CD14-positive monocyte (primary cell): ENCODE data around the gene KDF1. TPM values are rescaled to one million over a fixed set of nuclear protein-coding genes. Genes with fewer than 3 reads are reported as not detected.

Experiments
- DNase-seq, 3 donors: peaks; one replicate each; pipeline ENCODE4 v3.0.0-alpha.2; 2011 to 2022
- H2AFZ ChIP-seq: 2 replicates; pipeline ENCODE4 v1.6.0; 2012; ENCODE audit warnings: mild to moderate bottlenecking, low read depth, low read length, inconsistent platforms; ENCODE audit not compliant: insufficient read depth, poor library complexity, severe bottlenecking
- H3K27ac ChIP-seq, 2 donors: 1 replicate in 1 of 2; 2 replicates in 1 of 2; pipeline ENCODE4 v1.5.1; 2012 to 2013; ENCODE audit warnings: low read length in 2 of 2, control low read depth in 1 of 2, inconsistent platforms in 1 of 2, low read depth in 1 of 2, mild to moderate bottlenecking in 1 of 2
- H3K27me3 ChIP-seq, 2 donors: one replicate each; pipeline versions ENCODE4 v1.6.0 to v1.6.1; 2011 to 2013; ENCODE audit warnings: low read length in 2 of 2; ENCODE audit not compliant: control insufficient read depth in 2 of 2, insufficient read depth in 2 of 2
- H3K36me3 ChIP-seq, 2 donors: replicated peaks in 1 of 2; 1 replicate in 1 of 2; 2 replicates in 1 of 2; pipeline versions ENCODE4 v1.5.1 to v1.6.1; 2012 to 2013; ENCODE audit warnings: low read length in 2 of 2, control low read depth in 1 of 2, inconsistent platforms in 1 of 2, mild to moderate bottlenecking in 1 of 2; ENCODE audit not compliant: insufficient read depth in 2 of 2, control insufficient read depth in 1 of 2
- H3K4me1 ChIP-seq, 2 donors: 1 replicate in 1 of 2; 2 replicates in 1 of 2; pipeline versions ENCODE4 v1.5.1 to v1.6.1; 2012 to 2013; ENCODE audit warnings: low read length in 2 of 2, control low read depth in 1 of 2, inconsistent platforms in 1 of 2, mild to moderate bottlenecking in 1 of 2, moderate library complexity in 1 of 2; ENCODE audit not compliant: insufficient read depth in 2 of 2, control insufficient read depth in 1 of 2
- H3K4me2 ChIP-seq: replicated peaks from 2 replicates; pipeline ENCODE3; 2012; ENCODE audit warnings: low read length, moderate library complexity, mild to moderate bottlenecking; ENCODE audit not compliant: poor library complexity, severe bottlenecking; ENCODE audit errors: extremely low read depth
- H3K4me3 ChIP-seq, 3 experiments: fragments of 200-600 bp in 1 of 3; sonication (generic) in 1 of 3; replicated peaks in 1 of 3; 1 replicate in 2 of 3; 2 replicates in 1 of 3; pipeline ENCODE4 v1.5.1; 2011 to 2013; ENCODE audit warnings: low read length in 3 of 3, mild to moderate bottlenecking in 3 of 3, control low read depth in 2 of 3, low read depth in 2 of 3, inconsistent platforms in 1 of 3, moderate library complexity in 1 of 3
- H3K79me2 ChIP-seq: 2 replicates; pipeline ENCODE4 v1.6.0; 2012; ENCODE audit warnings: mild to moderate bottlenecking, control low read depth, inconsistent platforms, low read length, moderate library complexity; ENCODE audit not compliant: insufficient read depth
- H3K9ac ChIP-seq: 2 replicates; pipeline ENCODE4 v1.6.0; 2017; ENCODE audit warnings: low read length, mild to moderate bottlenecking; ENCODE audit not compliant: insufficient read depth, poor library complexity, severe bottlenecking
- H3K9me3 ChIP-seq, 2 donors: replicated peaks in 1 of 2; 1 replicate in 1 of 2; 2 replicates in 1 of 2; pipeline versions ENCODE4 v1.5.1 to v1.6.1; 2012 to 2013; ENCODE audit warnings: low read length in 2 of 2, control low read depth in 1 of 2; ENCODE audit not compliant: control insufficient read depth in 1 of 2, insufficient read depth in 1 of 2
- H4K20me1 ChIP-seq: 2 replicates; pipeline ENCODE4 v1.6.0; 2012; ENCODE audit warnings: mild to moderate bottlenecking, low read length, control low read depth, moderate library complexity; ENCODE audit not compliant: insufficient read depth
- H3K27ac Mint-ChIP-seq, 7 donors: one replicate each; pipeline ENCODE4 v1.8.0; 2020; ENCODE audit warnings: mild to moderate bottlenecking in 7 of 7, mixed read lengths in 7 of 7, moderate library complexity in 6 of 7, inconsistent platforms in 2 of 7
- H3K27me3 Mint-ChIP-seq, 3 donors: one replicate each; pipeline ENCODE4 v1.8.0; 2021 to 2022; ENCODE audit warnings: low read depth in 3 of 3, mild to moderate bottlenecking in 3 of 3, mixed read lengths in 3 of 3, moderate library complexity in 3 of 3, inconsistent platforms in 1 of 3
- H3K36me3 Mint-ChIP-seq, 2 donors: one replicate each; pipeline ENCODE4 v1.8.0; 2020; ENCODE audit warnings: mixed read lengths in 2 of 2, inconsistent platforms in 1 of 2, mild to moderate bottlenecking in 1 of 2
- H3K4me1 Mint-ChIP-seq: one replicate; pipeline ENCODE4 v1.8.0; 2020; ENCODE audit warnings: mild to moderate bottlenecking, mixed read lengths
- H3K4me3 Mint-ChIP-seq, 2 donors: one replicate each; pipeline ENCODE4 v1.8.0; 2020; ENCODE audit warnings: mild to moderate bottlenecking in 2 of 2, mixed read lengths in 2 of 2, moderate library complexity in 1 of 2
- H3K9me3 Mint-ChIP-seq, 7 donors: one replicate each; pipeline ENCODE4 v1.8.0; 2020 to 2022; ENCODE audit warnings: mixed read lengths in 7 of 7, mild to moderate bottlenecking in 6 of 7, moderate library complexity in 6 of 7, inconsistent platforms in 2 of 7
- whole genome bisulfite sequencing: methylation state at CpG from one replicate; pipeline ENCODE4 v1.1.5; 2013; ENCODE audit warnings: missing lambda C conversion rate; ENCODE audit not compliant: insufficient coverage; 5-methylcytosine and 5-hydroxymethylcytosine counted together
- intact Hi-C, 2 donors: fragments of 100-400 bp; cut with micrococcal nuclease; formaldehyde crosslinking; loops; one replicate each; pipeline versions ENCODE4 v1.15.0 to v1.15.1; 2023
- polyA plus RNA-seq, 3 donors: library from polyadenylated mRNA; depleted of rRNA in 1 of 3; unstranded in 2 of 3; stranded (reverse) in 1 of 3; fragments of 300-500 nt in 2 of 3; fragments of >200 nt in 1 of 3; fragmentation: Illumina TruSeq in 2 of 3; gene quantifications; 1 replicate in 2 of 3; 2 replicates in 1 of 3; pipeline ENCODE4 v1.2.3, GENCODE V29; 2012 to 2021
- TF ChIP-seq, protein P1 (sequence below): fragments of 200-600 bp; IDR thresholded peaks from one replicate; pipeline ENCODE4 v1.8.0; 2022; ENCODE audit warnings: antibody characterized with exemption, mild to moderate bottlenecking

The KDF1 gene
- polyA plus RNA-seq, 3 donors, result not detected

DNA sequence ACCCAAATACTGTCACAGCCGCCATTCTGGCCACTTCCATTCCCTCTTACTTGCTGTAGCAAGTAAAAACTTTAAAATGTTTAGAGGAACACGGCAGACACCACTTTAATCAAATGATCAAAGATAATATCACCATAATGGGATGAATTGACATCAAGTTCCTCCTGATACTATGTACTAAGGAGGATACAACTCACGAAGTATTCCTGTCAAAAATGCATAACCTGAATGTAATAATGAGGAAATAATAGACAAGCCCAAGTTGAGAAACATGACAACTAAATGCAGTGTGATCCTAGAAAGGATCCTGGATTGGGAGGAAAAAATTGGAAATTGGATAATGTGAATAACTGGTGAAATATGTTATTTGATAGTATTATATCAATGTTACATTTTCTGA lies 3.9 kb downstream of the KDF1 start:
- no peaks in the 10 kb centered on the region for H3K36me3 ChIP-seq
- intact Hi-C loops, result no loop called here

GRCh38 chr1:26953374-26953773 lies 6.9 kb downstream of the KDF1 start:
- H3K36me3 ChIP-seq, result no peaks in the 10 kb centered on the region
- intact Hi-C loops, result no loop called here
- H3K4me3 ChIP-seq, result no peak overlapping the region
- H4K20me1 ChIP-seq, result no peaks in the 10 kb centered on the region
- TF ChIP-seq, protein P1, sequence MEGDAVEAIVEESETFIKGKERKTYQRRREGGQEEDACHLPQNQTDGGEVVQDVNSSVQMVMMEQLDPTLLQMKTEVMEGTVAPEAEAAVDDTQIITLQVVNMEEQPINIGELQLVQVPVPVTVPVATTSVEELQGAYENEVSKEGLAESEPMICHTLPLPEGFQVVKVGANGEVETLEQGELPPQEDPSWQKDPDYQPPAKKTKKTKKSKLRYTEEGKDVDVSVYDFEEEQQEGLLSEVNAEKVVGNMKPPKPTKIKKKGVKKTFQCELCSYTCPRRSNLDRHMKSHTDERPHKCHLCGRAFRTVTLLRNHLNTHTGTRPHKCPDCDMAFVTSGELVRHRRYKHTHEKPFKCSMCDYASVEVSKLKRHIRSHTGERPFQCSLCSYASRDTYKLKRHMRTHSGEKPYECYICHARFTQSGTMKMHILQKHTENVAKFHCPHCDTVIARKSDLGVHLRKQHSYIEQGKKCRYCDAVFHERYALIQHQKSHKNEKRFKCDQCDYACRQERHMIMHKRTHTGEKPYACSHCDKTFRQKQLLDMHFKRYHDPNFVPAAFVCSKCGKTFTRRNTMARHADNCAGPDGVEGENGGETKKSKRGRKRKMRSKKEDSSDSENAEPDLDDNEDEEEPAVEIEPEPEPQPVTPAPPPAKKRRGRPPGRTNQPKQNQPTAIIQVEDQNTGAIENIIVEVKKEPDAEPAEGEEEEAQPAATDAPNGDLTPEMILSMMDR, result no peak
- H3K4me1 ChIP-seq, result no peaks in the 10 kb centered on the region
- Mint-ChIP-seq H3K36me3 (no peaks in the 10 kb centered on the region), H3K4me1 (no peaks in the 10 kb centered on the region), H3K27ac (no peak overlapping the region), H3K4me3 (no peak overlapping the region), H3K27me3 (peaks cover 9 to 29% (median 16%) of the 10 kb centered on the region in 3 donors), H3K9me3 (peaks cover 2 to 10% (median 3%) of the 10 kb centered on the region in 7 donors)
- H3K79me2 ChIP-seq, result no peaks in the 10 kb centered on the region
- no peak overlapping the region for H3K4me2 ChIP-seq
- no peak overlapping the region for H3K27ac ChIP-seq
- H3K27me3 ChIP-seq, result peaks cover 0 to 3% of the 10 kb centered on the region in 2 donors
- H3K9me3 ChIP-seq, result no peaks in the 10 kb centered on the region
- H3K9ac ChIP-seq, result no peak overlapping the region
- H2AFZ ChIP-seq, result no peak overlapping the region
- WGBS, result no CpG with 5 or more reads among the region's 5 CpGs
- DNase-seq, result no peak

More for the DNA sequence above, 3.9 kb downstream of the KDF1 start:
- H3K4me1 Mint-ChIP-seq, result peaks cover 13% of the 10 kb centered on the region
- H3K9me3 ChIP-seq, result peaks cover 0 to 11% of the 10 kb centered on the region in 2 donors
- no peak overlapping the region for H2AFZ ChIP-seq
- no peak overlapping the region for H3K27ac Mint-ChIP-seq
- H3K9me3 Mint-ChIP-seq, result peaks cover 2 to 10% (median 5%) of the 10 kb centered on the region in 7 donors
- H3K9ac ChIP-seq, result no peak overlapping the region
- no peak overlapping the region for H3K4me2 ChIP-seq
- DNase-seq, result no peak
- H3K27me3 Mint-ChIP-seq, result peaks cover 35 to 55% (median 43%) of the 10 kb centered on the region in 3 donors
- H3K27ac ChIP-seq, result no peak overlapping the region
- H3K36me3 Mint-ChIP-seq, result peaks cover 3 to 4% of the 10 kb centered on the region in 2 donors
- WGBS, result no CpG with 5 or more reads among the region's 3 CpGs
- no peaks in the 10 kb centered on the region for H4K20me1 ChIP-seq
- H3K4me1 ChIP-seq, result peaks cover 7 to 14% of the 10 kb centered on the region in 2 donors
- H3K4me3 ChIP-seq, result no peak overlapping the region
- H3K27me3 ChIP-seq, result peaks cover 26 to 29% of the 10 kb centered on the region in 2 donors
- no peak overlapping the region for H3K4me3 Mint-ChIP-seq
- TF ChIP-seq, protein P1, result no peak
- no peaks in the 10 kb centered on the region for H3K79me2 ChIP-seq
